COLO668 (cell line): ENCODE data around the gene OLFM2.
"Not testable (repeated sequence)": the region's sequence is repeated elsewhere in the genome, so short reads cannot be mapped to it uniquely, and the experiment has no call there.

Experiments
- DNase-seq: peaks from one replicate; lab custom pipeline; 2025; ENCODE audit not compliant: unreplicated experiment; lab: John Stamatoyannopoulos, UW

Gene OLFM2

GRCh38 chr19:9943744-9944143 lies 7.4 kb upstream of the OLFM2 start:
- no peak for DNase-seq

- DNase-seq, result no peak
Measured at GRCh38 chr19:9941671-9942070, 5.4 kb upstream of the OLFM2 start.

- DNase-seq, result no peak
Measured at GRCh38 chr19:9941231-9941630, 4.9 kb upstream of the OLFM2 start.

- DNase-seq, result no peak
Measured at GRCh38 chr19:9940778-9941177, 4.5 kb upstream of the OLFM2 start.

GRCh38 chr19:9939301-9939913 lies 3.1 kb upstream of the OLFM2 start:
- DNase-seq, result no peak

GRCh38 chr19:9937001-9937411 lies 691 bp upstream of the OLFM2 start:
- no peak for DNase-seq

GRCh38 chr19:9935506-9936325 lies 599 bp downstream of the OLFM2 start:
- DNase-seq, result no peak

- peak; percentile 47 for DNase-seq
Measured at GRCh38 chr19:9934132-9934950, 2.0 kb downstream of the OLFM2 start.

GRCh38 chr19:9932835-9933234 lies 3.5 kb downstream of the OLFM2 start:
- DNase-seq, result no peak

GRCh38 chr19:9931629-9932028 lies 4.7 kb downstream of the OLFM2 start:
- DNase-seq, result no peak

- DNase-seq, result no peak
Measured at GRCh38 chr19:9923440-9923839, 12.9 kb downstream of the OLFM2 start.

GRCh38 chr19:9922782-9923379 lies 13.4 kb downstream of the OLFM2 start:
- not testable (repeated sequence) for DNase-seq

GRCh38 chr19:9917321-9917720 lies 19.0 kb downstream of the OLFM2 start:
- DNase-seq, result peak; percentile 12

GRCh38 chr19:9916719-9917118 lies 19.6 kb downstream of the OLFM2 start:
- no peak for DNase-seq

- peak; percentile 86 for DNase-seq
Measured at GRCh38 chr19:9914315-9915207, 21.8 kb downstream of the OLFM2 start.

- no peak for DNase-seq
Measured at GRCh38 chr19:9914001-9914314, 22.4 kb downstream of the OLFM2 start.

- DNase-seq, result no peak
Measured at GRCh38 chr19:9913237-9914000, 22.9 kb downstream of the OLFM2 start.

GRCh38 chr19:9912551-9913236 lies 23.6 kb downstream of the OLFM2 start:
- no peak for DNase-seq

- no peak for DNase-seq
Measured at GRCh38 chr19:9911524-9912185, 24.7 kb downstream of the OLFM2 start.
